Testis (tissue), 2 donors: ENCODE measurements around the gene IMP4.

ENCODE experiments used
- POLR2A ChIP-seq: fragments of 450-650 bp; IDR thresholded peaks from one replicate; pipeline ENCODE4 v1.6.1; 2017; ENCODE audit warnings: antibody characterized with exemption, mild to moderate bottlenecking, moderate library complexity
- TF ChIP-seq, protein P1 (sequence below), 3 experiments: fragments of 450-650 bp in 2 of 3; fragments of 200-600 bp in 1 of 3; sonication (generic) in 1 of 3; IDR thresholded peaks; one replicate each; pipeline ENCODE4 v1.5.1; 2016 to 2019; ENCODE audit warnings: antibody characterized with exemption in 3 of 3, mild to moderate bottlenecking in 2 of 3, moderate library complexity in 1 of 3

GRCh38 chr2:130377491-130377890 lies 34.8 kb downstream of the IMP4 start:
- TF ChIP-seq, protein P1, sequence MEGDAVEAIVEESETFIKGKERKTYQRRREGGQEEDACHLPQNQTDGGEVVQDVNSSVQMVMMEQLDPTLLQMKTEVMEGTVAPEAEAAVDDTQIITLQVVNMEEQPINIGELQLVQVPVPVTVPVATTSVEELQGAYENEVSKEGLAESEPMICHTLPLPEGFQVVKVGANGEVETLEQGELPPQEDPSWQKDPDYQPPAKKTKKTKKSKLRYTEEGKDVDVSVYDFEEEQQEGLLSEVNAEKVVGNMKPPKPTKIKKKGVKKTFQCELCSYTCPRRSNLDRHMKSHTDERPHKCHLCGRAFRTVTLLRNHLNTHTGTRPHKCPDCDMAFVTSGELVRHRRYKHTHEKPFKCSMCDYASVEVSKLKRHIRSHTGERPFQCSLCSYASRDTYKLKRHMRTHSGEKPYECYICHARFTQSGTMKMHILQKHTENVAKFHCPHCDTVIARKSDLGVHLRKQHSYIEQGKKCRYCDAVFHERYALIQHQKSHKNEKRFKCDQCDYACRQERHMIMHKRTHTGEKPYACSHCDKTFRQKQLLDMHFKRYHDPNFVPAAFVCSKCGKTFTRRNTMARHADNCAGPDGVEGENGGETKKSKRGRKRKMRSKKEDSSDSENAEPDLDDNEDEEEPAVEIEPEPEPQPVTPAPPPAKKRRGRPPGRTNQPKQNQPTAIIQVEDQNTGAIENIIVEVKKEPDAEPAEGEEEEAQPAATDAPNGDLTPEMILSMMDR (IDR thresholded peaks at IDR 0.05): no peak
- no peak for TF ChIP-seq POLR2A
